Measurements from ENCODE around the gene CCDC18.

Gene CCDC18

DNA sequence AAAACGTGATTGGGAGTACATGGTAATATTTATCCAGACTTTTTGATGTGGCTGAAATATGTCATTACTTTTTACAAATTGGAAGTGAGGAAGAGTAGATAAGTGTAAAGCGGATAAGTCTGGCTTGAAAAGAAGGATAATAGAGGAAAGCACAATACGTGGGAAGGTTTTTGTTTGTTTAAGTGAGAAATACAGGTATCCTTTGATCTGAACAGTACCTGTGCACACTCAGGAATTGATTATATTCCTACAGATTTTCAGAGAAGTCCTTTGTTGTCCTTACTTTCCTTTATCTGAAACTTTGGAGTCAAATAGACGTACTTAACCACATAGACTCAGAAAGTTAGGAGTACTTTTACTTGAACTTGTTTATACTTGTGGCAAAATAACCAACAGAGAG is 20.2 kb downstream of the CCDC18 start:
- TF ChIP-seq, protein P1, sequence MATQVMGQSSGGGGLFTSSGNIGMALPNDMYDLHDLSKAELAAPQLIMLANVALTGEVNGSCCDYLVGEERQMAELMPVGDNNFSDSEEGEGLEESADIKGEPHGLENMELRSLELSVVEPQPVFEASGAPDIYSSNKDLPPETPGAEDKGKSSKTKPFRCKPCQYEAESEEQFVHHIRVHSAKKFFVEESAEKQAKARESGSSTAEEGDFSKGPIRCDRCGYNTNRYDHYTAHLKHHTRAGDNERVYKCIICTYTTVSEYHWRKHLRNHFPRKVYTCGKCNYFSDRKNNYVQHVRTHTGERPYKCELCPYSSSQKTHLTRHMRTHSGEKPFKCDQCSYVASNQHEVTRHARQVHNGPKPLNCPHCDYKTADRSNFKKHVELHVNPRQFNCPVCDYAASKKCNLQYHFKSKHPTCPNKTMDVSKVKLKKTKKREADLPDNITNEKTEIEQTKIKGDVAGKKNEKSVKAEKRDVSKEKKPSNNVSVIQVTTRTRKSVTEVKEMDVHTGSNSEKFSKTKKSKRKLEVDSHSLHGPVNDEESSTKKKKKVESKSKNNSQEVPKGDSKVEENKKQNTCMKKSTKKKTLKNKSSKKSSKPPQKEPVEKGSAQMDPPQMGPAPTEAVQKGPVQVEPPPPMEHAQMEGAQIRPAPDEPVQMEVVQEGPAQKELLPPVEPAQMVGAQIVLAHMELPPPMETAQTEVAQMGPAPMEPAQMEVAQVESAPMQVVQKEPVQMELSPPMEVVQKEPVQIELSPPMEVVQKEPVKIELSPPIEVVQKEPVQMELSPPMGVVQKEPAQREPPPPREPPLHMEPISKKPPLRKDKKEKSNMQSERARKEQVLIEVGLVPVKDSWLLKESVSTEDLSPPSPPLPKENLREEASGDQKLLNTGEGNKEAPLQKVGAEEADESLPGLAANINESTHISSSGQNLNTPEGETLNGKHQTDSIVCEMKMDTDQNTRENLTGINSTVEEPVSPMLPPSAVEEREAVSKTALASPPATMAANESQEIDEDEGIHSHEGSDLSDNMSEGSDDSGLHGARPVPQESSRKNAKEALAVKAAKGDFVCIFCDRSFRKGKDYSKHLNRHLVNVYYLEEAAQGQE (IDR thresholded peaks at IDR 0.05; ENCODE audit: insufficient read depth in 1 of 2, low read depth in 2 of 2, low read length in 2 of 2): no peak
- no peak for TF ChIP-seq POLR2AphosphoS5 (IDR thresholded peaks at IDR 0.05; ENCODE audit: low read depth, low read length)
- TF ChIP-seq SIN3A (IDR thresholded peaks at IDR 0.05; ENCODE audit: borderline replicate concordance, insufficient read depth, low read length): no peak

DNA sequence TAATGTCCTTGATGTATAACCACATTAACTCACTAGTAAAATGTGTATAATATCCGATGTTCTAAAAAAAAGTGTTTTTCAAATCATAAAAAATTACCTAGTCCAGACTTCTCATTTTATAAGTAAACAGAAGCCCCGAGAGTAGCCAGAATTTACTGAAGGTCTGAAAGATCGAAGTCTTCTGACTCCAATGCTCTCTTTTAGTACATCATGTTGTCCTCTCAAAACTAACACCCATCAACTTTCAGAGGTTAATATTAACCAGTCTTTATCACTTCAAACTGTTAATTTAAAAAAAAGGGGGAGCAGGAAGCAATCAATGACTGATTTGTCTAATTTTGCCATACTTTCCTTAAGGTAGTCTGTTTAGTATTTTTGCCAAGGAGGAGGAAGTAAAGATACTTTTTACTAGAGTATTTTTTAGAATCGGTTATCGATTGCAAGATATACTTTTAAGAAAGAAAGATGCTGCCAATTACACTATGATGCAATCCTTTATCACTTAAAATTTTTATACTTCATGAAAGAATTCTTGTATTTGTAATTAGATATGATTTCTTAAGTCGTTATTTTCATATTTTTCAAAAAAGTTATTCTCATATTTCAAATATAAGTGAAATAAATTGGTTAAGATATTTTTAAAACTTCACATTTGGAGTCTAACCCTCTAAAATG is 25.5 kb downstream of the CCDC18 start:
- TF ChIP-seq, protein P1 (IDR thresholded peaks at IDR 0.05; ENCODE audit: insufficient read depth in 1 of 2, low read depth in 2 of 2, low read length in 2 of 2): no peak
- no peak for TF ChIP-seq POLR2AphosphoS5 (IDR thresholded peaks at IDR 0.05; ENCODE audit: low read depth, low read length)
- no peak for TF ChIP-seq SIN3A (IDR thresholded peaks at IDR 0.05; ENCODE audit: borderline replicate concordance, insufficient read depth, low read length)
- TF ChIP-seq FOXP2 (optimal IDR thresholded peaks at IDR 0.05; ENCODE audit: borderline replicate concordance, extremely low read depth, extremely low read length, insufficient read depth): no peak
- TF ChIP-seq TAF1 (IDR thresholded peaks at IDR 0.05; ENCODE audit: borderline replicate concordance, insufficient read depth, low read length): no peak

DNA sequence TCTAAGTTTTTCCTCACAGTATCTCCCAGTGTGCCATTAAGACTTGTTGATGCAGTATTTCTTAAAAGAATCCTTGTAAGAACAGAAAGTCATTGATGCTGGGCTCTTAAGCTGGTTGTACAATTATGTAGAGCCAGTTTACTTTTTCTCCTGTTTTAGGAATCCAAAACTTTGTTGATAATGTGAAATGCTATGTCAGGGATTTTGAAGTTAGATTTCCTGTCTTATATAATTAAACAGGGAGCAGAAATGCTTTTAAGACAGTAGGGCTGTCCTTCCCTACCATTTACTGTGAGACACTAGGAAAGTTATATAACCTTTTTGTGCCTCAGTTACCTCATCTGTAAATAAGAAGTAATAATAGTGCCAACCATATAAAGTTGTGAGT is 26.0 kb downstream of the CCDC18 start:
- TF ChIP-seq, protein P1 (IDR thresholded peaks at IDR 0.05; ENCODE audit: insufficient read depth in 1 of 2, low read depth in 2 of 2, low read length in 2 of 2): no peak
- no peak for TF ChIP-seq FOXP2 (optimal IDR thresholded peaks at IDR 0.05; ENCODE audit: borderline replicate concordance, extremely low read depth, extremely low read length, insufficient read depth)
- no peak for TF ChIP-seq SIN3A (IDR thresholded peaks at IDR 0.05; ENCODE audit: borderline replicate concordance, insufficient read depth, low read length)
- no peak for TF ChIP-seq TAF1 (IDR thresholded peaks at IDR 0.05; ENCODE audit: borderline replicate concordance, insufficient read depth, low read length)
- no peak for TF ChIP-seq POLR2AphosphoS5 (IDR thresholded peaks at IDR 0.05; ENCODE audit: low read depth, low read length)

DNA sequence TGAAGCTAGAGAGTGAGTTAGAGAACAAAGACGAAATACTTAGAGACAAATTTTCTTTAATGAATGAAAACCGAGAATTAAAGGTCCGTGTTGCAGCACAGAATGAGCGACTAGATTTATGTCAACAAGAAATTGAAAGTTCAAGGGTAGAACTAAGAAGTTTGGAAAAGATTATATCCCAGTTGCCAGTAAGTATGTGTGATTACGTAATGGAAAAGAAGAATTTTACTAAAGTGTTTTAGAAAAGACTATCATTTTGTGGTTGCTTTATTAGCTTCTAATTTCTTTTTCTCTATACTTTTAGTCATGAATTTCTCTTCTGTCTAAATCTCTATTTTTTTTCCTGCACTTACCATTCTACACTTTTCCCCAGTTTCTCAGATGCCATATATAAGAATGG is 26.7 kb downstream of the CCDC18 start:
- TF ChIP-seq, protein P1 (IDR thresholded peaks at IDR 0.05; ENCODE audit: insufficient read depth in 1 of 2, low read depth in 2 of 2, low read length in 2 of 2): no peak
- TF ChIP-seq TAF1 (IDR thresholded peaks at IDR 0.05; ENCODE audit: borderline replicate concordance, insufficient read depth, low read length) (no peak), POLR2AphosphoS5 (IDR thresholded peaks at IDR 0.05; ENCODE audit: low read depth, low read length) (no peak), FOXP2 (optimal IDR thresholded peaks at IDR 0.05; ENCODE audit: borderline replicate concordance, extremely low read depth, extremely low read length, insufficient read depth) (no peak), SIN3A (IDR thresholded peaks at IDR 0.05; ENCODE audit: borderline replicate concordance, insufficient read depth, low read length) (no peak)

DNA sequence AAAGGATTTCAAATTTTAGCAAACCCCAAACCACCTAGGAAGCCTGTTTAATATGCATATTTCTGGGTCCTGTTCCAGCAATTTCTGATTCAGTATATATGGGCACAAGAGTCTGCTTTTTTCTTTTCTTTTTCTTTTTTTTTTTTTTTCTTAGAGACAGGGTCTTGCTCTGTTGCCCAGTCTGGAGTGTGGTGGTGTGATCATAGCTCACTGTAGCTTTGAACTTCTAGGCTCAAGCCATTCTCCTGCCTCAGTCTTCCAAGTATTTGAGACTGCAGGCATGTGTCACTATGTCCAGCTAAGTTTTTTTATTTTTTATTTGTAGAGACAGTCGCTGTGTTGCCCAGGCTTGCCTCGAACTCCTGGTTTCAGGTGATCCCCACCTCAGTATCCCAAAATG is 34.8 kb downstream of the CCDC18 start:
- TF ChIP-seq FOXP2 (optimal IDR thresholded peaks at IDR 0.05; ENCODE audit: borderline replicate concordance, extremely low read depth, extremely low read length, insufficient read depth): no peak
- TF ChIP-seq, protein P1 (IDR thresholded peaks at IDR 0.05; ENCODE audit: insufficient read depth in 1 of 2, low read depth in 2 of 2, low read length in 2 of 2): no peak
- TF ChIP-seq POLR2AphosphoS5 (IDR thresholded peaks at IDR 0.05; ENCODE audit: low read depth, low read length): no peak
- TF ChIP-seq TAF1 (IDR thresholded peaks at IDR 0.05; ENCODE audit: borderline replicate concordance, insufficient read depth, low read length): no peak
- TF ChIP-seq SIN3A (IDR thresholded peaks at IDR 0.05; ENCODE audit: borderline replicate concordance, insufficient read depth, low read length): no peak
